GM12878 (cell line): ENCODE data around the gene MARVELD2. TPM values are rescaled to one million over a fixed set of nuclear protein-coding genes. Genes with fewer than 3 reads are reported as not detected.

ENCODE experiments used
- ATAC-seq: fragments of 200-7000 bp; cut with Tn5 transposase; 3 replicates; pipeline ENCODE4 v1.9.1; 2020; ENCODE audit warnings: mild to moderate bottlenecking, moderate library complexity
- BruUV-seq: library from RNA; stranded (reverse); fragments of 400-500 nt; replicated peaks from 2 replicates; lab custom pipeline; 2021; lab: Mats Ljungman, UMichigan
- CTCF ChIA-PET: fragments of 300-600 bp; sonication (Branson Sonifier 250); formaldehyde crosslinking; extraction: SDS; loops from one replicate; lab custom pipeline; 2021; ENCODE audit warnings: inconsistent platforms; lab: Yijun Ruan, JAX
- POLR2A ChIA-PET: fragments of 350-600 bp; formaldehyde crosslinking; extraction: SDS; loops from one replicate; lab custom pipeline; 2021; ENCODE audit warnings: inconsistent platforms; lab: Charles Lee
- RAD21 ChIA-PET: fragments of 300-600 bp; sonication (Branson Sonifier 250); formaldehyde crosslinking; loops from one replicate; lab custom pipeline; 2023; ENCODE audit warnings: antibody characterized with exemption; ENCODE audit not compliant: unreplicated experiment; lab: Charles Lee
- SMC1A ChIA-PET: fragments of 300-600 bp; sonication (Branson Sonifier 250); formaldehyde crosslinking; loops from one replicate; lab custom pipeline; 2023; ENCODE audit not compliant: unreplicated experiment, uncharacterized antibody; lab: Charles Lee
- DNase-seq: peaks from one replicate; pipeline ENCODE4 v3.0.0-alpha.2; 2011; ENCODE audit warnings: low read depth, low spot score
- FAIRE-seq: peaks from 3 replicates; lab custom pipeline; 2011; peaks lifted over from hg19 to GRCh38; lab: Jason Lieb, UNC
- H2AFZ ChIP-seq: 2 replicates; pipeline ENCODE4 v1.6.0; 2011; ENCODE audit warnings: low read depth, low read length, control low read depth; ENCODE audit not compliant: control insufficient read depth
- H3K27ac ChIP-seq: 2 replicates; pipeline ENCODE4 v1.5.1; 2011; ENCODE audit warnings: control low read depth; ENCODE audit not compliant: control insufficient read depth, insufficient read depth
- H3K27me3 ChIP-seq, 2 experiments: replicated peaks in 1 of 2; 2 replicates each; pipeline versions ENCODE4 v1.6.0 to v1.6.1; 2011; ENCODE audit warnings: low read length in 1 of 2; ENCODE audit not compliant: control insufficient read depth in 2 of 2, insufficient read depth in 2 of 2
- H3K36me3 ChIP-seq, 2 experiments: 2 replicates each; pipeline ENCODE4 v1.5.1; 2011; ENCODE audit warnings: low read length in 1 of 2; ENCODE audit not compliant: control insufficient read depth in 2 of 2, insufficient read depth in 2 of 2
- H3K4me1 ChIP-seq: 2 replicates; pipeline ENCODE4 v1.6.1; 2011; ENCODE audit warnings: mild to moderate bottlenecking, low read length, moderate library complexity, mixed read lengths; ENCODE audit not compliant: control insufficient read depth, insufficient read depth
- H3K4me2 ChIP-seq: 2 replicates; pipeline ENCODE4 v1.6.0; 2011; ENCODE audit warnings: control low read depth; ENCODE audit not compliant: control insufficient read depth, insufficient read depth
- H3K4me3 ChIP-seq: fragments of 200-600 bp; sonication (generic); 2 replicates; pipeline ENCODE4 v1.5.1; 2016
- H3K79me2 ChIP-seq: 2 replicates; pipeline ENCODE4 v1.6.0; 2011; ENCODE audit warnings: low read length; ENCODE audit not compliant: control insufficient read depth, insufficient read depth
- H3K9ac ChIP-seq: 2 replicates; pipeline ENCODE4 v1.8.0; 2011; ENCODE audit warnings: low read length, control low read depth, mixed read lengths; ENCODE audit not compliant: control insufficient read depth, insufficient read depth
- H3K9me3 ChIP-seq: replicated peaks from 3 replicates; pipeline ENCODE4 v1.5.1; 2011; ENCODE audit warnings: mild to moderate bottlenecking, low read length; ENCODE audit not compliant: control insufficient read depth, insufficient read depth
- H4K20me1 ChIP-seq: 2 replicates; pipeline ENCODE4 v1.6.0; 2011; ENCODE audit not compliant: control insufficient read depth, insufficient read depth
- ATF7 ChIP-seq: fragments of 450-650 bp; IDR thresholded peaks from 2 replicates; pipeline ENCODE4 v1.6.1; 2016; ENCODE audit warnings: low read depth, mild to moderate bottlenecking
- CBX3 ChIP-seq: fragments of 200-600 bp; sonication (generic); IDR thresholded peaks from 2 replicates; pipeline ENCODE4 v1.6.1; 2016; ENCODE audit warnings: low read depth, borderline replicate concordance
- CREB1 ChIP-seq: IDR thresholded peaks from 2 replicates; pipeline ENCODE4 v1.6.1; 2012; ENCODE audit warnings: low read depth, mild to moderate bottlenecking, inconsistent platforms
- DPF2 ChIP-seq: fragments of 450-650 bp; IDR thresholded peaks from 2 replicates; pipeline ENCODE4 v1.6.1; 2017; ENCODE audit warnings: mild to moderate bottlenecking
- ESRRA ChIP-seq: IDR thresholded peaks from 2 replicates; pipeline ENCODE4 v1.6.1; 2012; ENCODE audit warnings: mild to moderate bottlenecking, low read length, improper control_type of control experiment
- EZH2 ChIP-seq: IDR thresholded peaks from 2 replicates; pipeline ENCODE4 v1.6.1; 2012; ENCODE audit warnings: low read depth, mild to moderate bottlenecking, control low read depth, inconsistent platforms, low read length, borderline replicate concordance; ENCODE audit not compliant: control insufficient read depth
- KAT2A ChIP-seq: conservative IDR thresholded peaks from 2 replicates; pipeline ENCODE4 v1.6.1; 2011; ENCODE audit warnings: low read depth, low read length; ENCODE audit not compliant: control insufficient read depth
- REST ChIP-seq: IDR thresholded peaks from 2 replicates; pipeline ENCODE4 v1.6.1; 2012; ENCODE audit warnings: mild to moderate bottlenecking, low read depth, low read length
- SMAD1 ChIP-seq: fragments of 450-650 bp; IDR thresholded peaks from 2 replicates; pipeline ENCODE4 v1.6.1; 2018; ENCODE audit warnings: mild to moderate bottlenecking, low read depth; ENCODE audit not compliant: partially characterized antibody
- SMAD5 ChIP-seq: IDR thresholded peaks from 2 replicates; pipeline ENCODE4 v1.6.1; 2016; ENCODE audit warnings: antibody characterized with exemption, low read depth
- TCF12 ChIP-seq: IDR thresholded peaks from 2 replicates; pipeline ENCODE4 v1.6.1; 2011; ENCODE audit warnings: low read depth, mild to moderate bottlenecking, low read length
- ZBED1 ChIP-seq: IDR thresholded peaks from 2 replicates; pipeline ENCODE4 v1.6.1; 2016; ENCODE audit warnings: borderline replicate concordance
- ZNF207 ChIP-seq: fragments of 450-650 bp; IDR thresholded peaks from 2 replicates; pipeline ENCODE4 v1.6.1; 2014; ENCODE audit warnings: antibody characterized with exemption, mild to moderate bottlenecking, borderline replicate concordance
- WGBS: methylation state at CpG from one replicate; pipeline ENCODE4 v1.1.6; 2016; ENCODE audit warnings: low lambda C conversion rate; ENCODE audit not compliant: insufficient replicate concordance, insufficient coverage; ENCODE audit errors: missing lambda C conversion rate; 5-methylcytosine and 5-hydroxymethylcytosine counted together
- in situ Hi-C: fragments of 300-500 bp; cut with MboI; formaldehyde crosslinking; loops from 9 replicates; pipeline ENCODE4 v1.14.3; 2018; ENCODE audit warnings: mixed read lengths
- intact Hi-C: fragments of 100-400 bp; cut with micrococcal nuclease; formaldehyde crosslinking; loops from one replicate; pipeline ENCODE4 v1.14.2; 2022; ENCODE audit not compliant: unreplicated experiment
- polyA plus RNA-seq, 11 experiments: library from polyadenylated mRNA; depleted of rRNA in 4 of 11; unstranded in 6 of 11; stranded (reverse) in 5 of 11; fragments of >200 nt; fragmentation: Nextera tagmentation in 4 of 11; fragmentation: Illumina TruSeq in 1 of 11; extraction: Ambion mirVana in 4 of 11; extraction: Trizol in 1 of 11; gene quantifications; 1 replicate in 1 of 11; 2 replicates in 10 of 11; pipeline versions ENCODE4 v1.2.1 to v1.2.3, GENCODE V29; 2011 to 2016; ENCODE audit warnings: inconsistent platforms in 2 of 11, missing spikeins in 2 of 11, low read depth in 1 of 11
- total RNA-seq, 4 experiments: library from RNA; depleted of rRNA in 3 of 4; stranded (reverse); fragments of >200 nt in 3 of 4; fragmentation: Illumina TruSeq in 1 of 4; extraction: Trizol in 1 of 4; gene quantifications; 2 replicates each; pipeline versions ENCODE4 v1.2.1 to v1.2.3, GENCODE V29; 2013 to 2021

MARVELD2 gene
- total and polyA plus RNA-seq, 10 of the 15 experiments (the other 5 are each of a cell fraction or from before 2014, with no cell fraction given): 0.37 to 6.2 (median 3.8) TPM

- CTCF ChIA-PET: interaction anchor here (1.1 to 1.8 kb wide), 2 partner anchors 36 to 275 kb away, joined by 3 to 6 read pairs; partner anchors contain the start of genes CCDC125 and SLC30A5
- DNase-seq (no peak), ATAC-seq (peak; percentile 4), FAIRE-seq (no peak)
- intact Hi-C loops: loop anchor here (1.0 to 10.0 kb wide), 4 partner anchors 104 to 275 kb away; partner anchors contain the start of genes CCNB1 and CDK7
- Histone ChIP-seq H3K27me3 (no peaks in the 10 kb centered on the region), H3K9me3 (no peaks in the 10 kb centered on the region), H3K9ac (peak overlapping the region; percentile 97), H3K27ac (peak overlapping the region; percentile 99), H3K79me2 (peaks cover 93% of the 10 kb centered on the region), H3K36me3 (peaks cover 0 to 19% of the 10 kb centered on the region in 2 experiments; a peak in 2 of 4 replicates), H4K20me1 (no peaks in the 10 kb centered on the region), H3K4me3 (peak overlapping the region; percentile 93), H3K4me2 (peak overlapping the region; percentile 80), H2AFZ (peak overlapping the region; percentile 96), H3K4me1 (no peaks in the 10 kb centered on the region; the same call in 1 of the 2 replicates)
- SMC1A ChIA-PET: interaction anchor here (0.5 to 1.9 kb wide), 3 partner anchors 8 to 273 kb away, joined by 3 to 5 read pairs (median 4); no protein-coding TSS in a partner anchor
- TSS peak; percentile 75 for BruUV-seq
- in situ Hi-C loops: no loop called here
- POLR2A ChIA-PET: no interaction called here
- 1% methylated on average over 31 of the region's 39 CpGs for WGBS
- RAD21 ChIA-PET: no interaction called here
- TF ChIP-seq ZNF207 (no peak), SMAD5 (no peak), EZH2 (no peak), CREB1 (peak; percentile 36; the same call in 1 of the 2 replicates), TCF12 (0 out of 2 replicates have a peak, but pooled peaks have one; percentile 4), KAT2A (no peak), SMAD1 (no peak), ESRRA (no peak), ATF7 (no peak), DPF2 (no peak), REST (no peak), ZBED1 (no peak), CBX3 (no peak)
Measured at GRCh38 chr5:69368458-69369339, 46.2 kb upstream of the MARVELD2 start.
